IMR-90 (cell line): ENCODE results near the gene FTL. TPM values are rescaled to one million over a fixed set of nuclear protein-coding genes. Genes with fewer than 3 reads are reported as not detected.

Source experiments
- ATAC-seq: fragments of 200-7000 bp; cut with Tn5 transposase; 2 replicates; pipeline ENCODE4 v1.9.1; 2020; ENCODE audit warnings: low read depth, mild to moderate bottlenecking, moderate library complexity
- BruUV-seq: library from RNA; stranded (reverse); fragments of 400-500 nt; replicated peaks from 2 replicates; lab custom pipeline; 2021; lab: Mats Ljungman, UMichigan
- CTCF ChIA-PET: fragments of 300-600 bp; formaldehyde crosslinking; extraction: SDS; loops from one replicate; lab custom pipeline; 2021; ENCODE audit warnings: antibody characterized with exemption; lab: Yijun Ruan, JAX
- POLR2A ChIA-PET: fragments of 300-600 bp; sonication (Branson Sonifier 250); formaldehyde crosslinking; loops from one replicate; lab custom pipeline; 2022; ENCODE audit warnings: antibody characterized with exemption; ENCODE audit not compliant: unreplicated experiment; lab: Charles Lee
- DNase-seq: peaks from one replicate; pipeline ENCODE4 v3.0.0; 2013
- H2AFZ ChIP-seq: replicated peaks from 2 replicates; pipeline ENCODE3; 2013; ENCODE audit warnings: low read length, mild to moderate bottlenecking; ENCODE audit not compliant: poor library complexity
- H2AK5ac ChIP-seq: 2 replicates; pipeline ENCODE4 v1.6.1; 2013; ENCODE audit warnings: low read depth, low read length, inconsistent platforms
- H2AK9ac ChIP-seq: replicated peaks from 2 replicates; pipeline ENCODE3; 2013; ENCODE audit warnings: mild to moderate bottlenecking, low read depth, low read length, moderate library complexity; ENCODE audit not compliant: poor library complexity
- H2BK120ac ChIP-seq: 2 replicates; pipeline ENCODE4 v1.6.1; 2013; ENCODE audit warnings: low read depth, low read length, inconsistent platforms
- H2BK15ac ChIP-seq: 3 replicates; pipeline ENCODE4 v1.6.1; 2013; ENCODE audit warnings: low read depth, low read length, inconsistent platforms
- H2BK20ac ChIP-seq: 2 replicates; pipeline ENCODE4 v1.6.1; 2013; ENCODE audit warnings: low read depth, mild to moderate bottlenecking, inconsistent platforms, low read length, moderate library complexity
- H2BK5ac ChIP-seq: 2 replicates; pipeline ENCODE4 v1.6.1; 2013; ENCODE audit warnings: mild to moderate bottlenecking, low read depth, low read length, inconsistent platforms; ENCODE audit not compliant: poor library complexity, severe bottlenecking
- H3K14ac ChIP-seq: replicated peaks from 2 replicates; pipeline ENCODE4 v1.6.1; 2013; ENCODE audit warnings: low read depth, low read length, inconsistent platforms
- H3K18ac ChIP-seq: 2 replicates; pipeline ENCODE4 v1.6.1; 2013; ENCODE audit warnings: low read depth, low read length, control low read depth
- H3K23ac ChIP-seq: 2 replicates; pipeline ENCODE4 v1.6.1; 2013; ENCODE audit warnings: low read depth, low read length, inconsistent platforms
- H3K27ac ChIP-seq: 2 replicates; pipeline ENCODE4 v1.5.1; 2013; ENCODE audit warnings: mild to moderate bottlenecking, control low read depth, low read length; ENCODE audit not compliant: insufficient read depth
- H3K27me3 ChIP-seq: 2 replicates; pipeline ENCODE4 v1.6.1; 2013; ENCODE audit warnings: low read length; ENCODE audit not compliant: control insufficient read depth, insufficient read depth
- H3K36me3 ChIP-seq: 2 replicates; pipeline ENCODE4 v1.6.1; 2013; ENCODE audit warnings: low read length, mixed read lengths; ENCODE audit not compliant: control insufficient read depth, insufficient read depth
- H3K4ac ChIP-seq: 2 replicates; pipeline ENCODE4 v1.6.1; 2013; ENCODE audit warnings: low read depth, low read length, inconsistent platforms
- H3K4me1 ChIP-seq: 2 replicates; pipeline ENCODE4 v1.6.1; 2013; ENCODE audit warnings: low read length, mixed read lengths; ENCODE audit not compliant: control insufficient read depth, insufficient read depth
- H3K4me2 ChIP-seq: 2 replicates; pipeline ENCODE4 v1.6.1; 2013; ENCODE audit warnings: low read depth, mild to moderate bottlenecking, control low read depth, low read length, moderate library complexity
- H3K4me3 ChIP-seq: 2 replicates; pipeline ENCODE4 v1.5.1; 2013; ENCODE audit warnings: low read depth, mild to moderate bottlenecking, control low read depth, low read length, moderate library complexity; ENCODE audit not compliant: insufficient read depth
- H3K56ac ChIP-seq: 2 replicates; pipeline ENCODE4 v1.6.1; 2013; ENCODE audit warnings: low read length, inconsistent platforms; ENCODE audit not compliant: insufficient read depth; ENCODE audit errors: extremely low read depth
- H3K79me1 ChIP-seq, 2 experiments: 2 replicates each; pipeline ENCODE4 v1.6.1; 2013; ENCODE audit warnings: low read length in 2 of 2, inconsistent platforms in 1 of 2, low read depth in 1 of 2
- H3K9ac ChIP-seq: 2 replicates; pipeline ENCODE4 v1.6.1; 2013; ENCODE audit warnings: low read depth, low read length, control low read depth
- H3K9me1 ChIP-seq: 2 replicates; pipeline ENCODE4 v1.6.1; 2013; ENCODE audit warnings: low read length, inconsistent platforms; ENCODE audit not compliant: insufficient read depth
- H3K9me3 ChIP-seq: 2 replicates; pipeline ENCODE4 v1.6.1; 2013; ENCODE audit warnings: low read length; ENCODE audit not compliant: control insufficient read depth, insufficient read depth
- H4K20me1 ChIP-seq: 2 replicates; pipeline ENCODE4 v1.6.1; 2013; ENCODE audit warnings: low read length, inconsistent platforms; ENCODE audit not compliant: insufficient read depth
- H4K5ac ChIP-seq: 2 replicates; pipeline ENCODE4 v1.6.1; 2013; ENCODE audit warnings: mild to moderate bottlenecking, low read depth, low read length, control low read depth
- H4K8ac ChIP-seq, 2 experiments: 2 replicates each; pipeline ENCODE4 v1.6.1; 2013; ENCODE audit warnings: low read depth in 2 of 2, low read length in 2 of 2, control low read depth in 1 of 2, inconsistent platforms in 1 of 2
- H4K91ac ChIP-seq: 2 replicates; pipeline ENCODE4 v1.6.1; 2013; ENCODE audit warnings: low read depth, low read length, inconsistent platforms; ENCODE audit not compliant: insufficient read depth
- BHLHE40 ChIP-seq: fragments of 150-350 bp; IDR thresholded peaks from 2 replicates; pipeline ENCODE4 v1.6.1; 2016; ENCODE audit warnings: mild to moderate bottlenecking, low read depth, low read length
- CEBPB ChIP-seq: IDR thresholded peaks from 2 replicates; pipeline ENCODE4 v1.6.1; 2012; ENCODE audit warnings: low read depth, low read length, improper control_type of control experiment
- CHD1 ChIP-seq: IDR thresholded peaks from 2 replicates; pipeline ENCODE4 v1.6.1; 2012; ENCODE audit warnings: low read depth, low read length, improper control_type of control experiment
- FOS ChIP-seq: fragments of 150-350 bp; IDR thresholded peaks from 2 replicates; pipeline ENCODE4 v1.6.1; 2016; ENCODE audit warnings: low read depth, low read length
- MAFK ChIP-seq: IDR thresholded peaks from 2 replicates; pipeline ENCODE4 v1.6.1; 2012; ENCODE audit warnings: low read depth, low read length, improper control_type of control experiment
- MAZ ChIP-seq: IDR thresholded peaks from 2 replicates; pipeline ENCODE4 v1.6.1; 2012; ENCODE audit warnings: low read depth, mild to moderate bottlenecking, low read length, improper control_type of control experiment, moderate library complexity, borderline replicate concordance
- NFE2L2 ChIP-seq: fragments of 150-350 bp; IDR thresholded peaks from 2 replicates; pipeline ENCODE4 v1.6.1; 2016; ENCODE audit warnings: low read depth, mild to moderate bottlenecking, low read length
- POLR2A ChIP-seq: IDR thresholded peaks from 2 replicates; pipeline ENCODE4 v1.6.1; 2012; ENCODE audit warnings: mild to moderate bottlenecking, low read depth, low read length
- RAD21 ChIP-seq: IDR thresholded peaks from 2 replicates; pipeline ENCODE4 v1.6.1; 2012; ENCODE audit warnings: low read length, improper control_type of control experiment
- RCOR1 ChIP-seq: IDR thresholded peaks from 2 replicates; pipeline ENCODE4 v1.6.1; 2012; ENCODE audit warnings: mild to moderate bottlenecking, low read length, improper control_type of control experiment; ENCODE audit not compliant: insufficient replicate concordance
- SMC3 ChIP-seq: fragments of 150-350 bp; IDR thresholded peaks from 2 replicates; pipeline ENCODE4 v1.6.1; 2016; ENCODE audit warnings: low read depth, mild to moderate bottlenecking, antibody characterized with exemption, low read length, moderate library complexity
- WGBS, 2 experiments: methylation state at CpG; one replicate each; pipeline versions ENCODE4 v1.1.5 to v1.1.7; 2013; ENCODE audit warnings: missing lambda C conversion rate in 2 of 2; ENCODE audit not compliant: insufficient read length in 1 of 2; ENCODE audit errors: extremely low coverage in 2 of 2; 5-methylcytosine and 5-hydroxymethylcytosine counted together
- dilution Hi-C: fragments of 300-500 bp; cut with HindIII; formaldehyde crosslinking; loops from one replicate; pipeline ENCODE4 v1.14.3; 2018; ENCODE audit warnings: low sequenced_read_pairs; ENCODE audit not compliant: unreplicated experiment
- in situ Hi-C: fragments of 300-500 bp; cut with MboI; formaldehyde crosslinking; loops from 3 replicates; pipeline ENCODE4 v1.14.3; 2019; ENCODE audit warnings: low sequenced_read_pairs, inconsistent platforms, mixed read lengths
- intact Hi-C: fragments of 100-400 bp; cut with micrococcal nuclease; formaldehyde crosslinking; loops from 2 replicates; pipeline ENCODE4 v1.10.0; 2022
- polyA plus RNA-seq, 3 experiments: library from polyadenylated mRNA; depleted of rRNA; stranded (reverse); fragments of >200 nt; gene quantifications; 2 replicates each; pipeline ENCODE4 v1.2.3, GENCODE V29; 2012; ENCODE audit warnings: low replicate concordance in 1 of 3
- total RNA-seq: library from RNA; depleted of rRNA; stranded (reverse); fragments of >200 nt; gene quantifications from 2 replicates; pipeline ENCODE4 v1.2.3, GENCODE V29; 2012
- TF ChIP-seq, protein P1 (sequence below): conservative IDR thresholded peaks from 2 replicates; pipeline ENCODE4 v1.5.1; 2012; ENCODE audit warnings: mild to moderate bottlenecking, low read depth, low read length, improper control_type of control experiment
- TF ChIP-seq, protein P2 (sequence below): fragments of 150-350 bp; IDR thresholded peaks from 2 replicates; pipeline ENCODE4 v1.6.1; 2017; ENCODE audit warnings: mild to moderate bottlenecking, antibody characterized with exemption, low read length, low read depth
- TF ChIP-seq, protein P3 (sequence below): fragments of 150-350 bp; IDR thresholded peaks from 2 replicates; pipeline ENCODE4 v1.6.1; 2016; ENCODE audit warnings: low read depth, mild to moderate bottlenecking, low read length, moderate library complexity, borderline replicate concordance

Gene FTL
- total and polyA plus RNA-seq, 2 of the 4 experiments (the other 2 are of a cell fraction), result 1,057 to 2,944 TPM

DNA sequence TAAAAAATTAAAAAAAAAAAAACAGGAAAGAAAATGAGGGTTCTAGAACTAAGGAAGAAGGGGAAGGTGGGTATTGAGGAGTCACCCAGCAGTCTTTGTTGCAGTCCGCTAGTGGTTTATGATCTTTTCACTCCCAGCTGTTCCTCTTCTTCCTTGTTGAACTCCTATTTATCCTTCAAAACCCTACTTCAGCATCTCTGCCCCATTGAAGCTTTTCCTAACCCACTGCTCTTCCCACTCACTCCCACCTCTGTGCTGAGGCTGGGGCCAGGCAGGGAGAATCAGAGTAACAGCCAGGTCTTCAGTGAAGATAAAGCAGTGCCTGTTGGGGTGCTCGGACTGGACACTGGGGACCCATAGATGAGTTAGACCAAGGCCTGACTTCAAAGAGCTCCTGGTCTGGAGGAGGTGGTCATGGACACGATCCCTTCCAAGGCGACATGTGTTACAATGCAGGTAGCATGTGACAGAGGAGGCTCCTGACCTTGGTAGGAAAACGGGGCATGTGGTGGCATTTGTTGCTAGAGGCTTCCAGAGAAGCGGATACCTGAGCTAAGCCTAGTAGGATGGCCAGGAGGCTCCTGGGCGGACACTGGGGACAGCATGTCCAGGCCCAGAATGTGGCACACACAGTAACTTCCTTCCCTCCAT, 40.0 kb downstream of the FTL start:
- Histone ChIP-seq H3K23ac (no peak overlapping the region), H3K9me1 (peaks cover 2% of the 10 kb centered on the region; the same call in 1 of the 2 replicates), H3K4me3 (no peak overlapping the region)

More for the DNA sequence above, 40.0 kb downstream of the FTL start:
- no TSS peak for BruUV-seq
- Histone ChIP-seq H3K4ac (no peak overlapping the region), H3K27me3 (no peaks in the 10 kb centered on the region), H2AK9ac (no peak overlapping the region), H3K56ac (no peak overlapping the region), H3K36me3 (peaks cover 44% of the 10 kb centered on the region), H3K9me3 (no peaks in the 10 kb centered on the region), H4K5ac (no peak overlapping the region), H2BK5ac (no peak overlapping the region), H2BK15ac (no peak overlapping the region), H3K4me2 (no peak overlapping the region), H3K14ac (no peak overlapping the region), H2BK120ac (no peak overlapping the region), H3K9ac (no peak overlapping the region), H3K79me1 (peaks cover 0 to 19% of the 10 kb centered on the region in 2 experiments; a peak in 3 of 4 replicates), H3K4me1 (no peaks in the 10 kb centered on the region), H3K27ac (no peak overlapping the region), H4K20me1 (no peaks in the 10 kb centered on the region), H2AFZ (no peak overlapping the region), H3K18ac (no peak overlapping the region), H4K91ac (no peak overlapping the region), H4K8ac (no peak overlapping the region), H2BK20ac (no peak overlapping the region), H2AK5ac (no peak overlapping the region)
- dilution Hi-C loops (no loop called here), in situ Hi-C loops (no loop called here), intact Hi-C loops (no loop called here)
- no CpG with 5 or more reads among the region's 7 CpGs for WGBS, 2 experiments
- CTCF ChIA-PET, result interaction anchor here (1.9 kb wide), 1 partner anchor 12 kb away, joined by 5 read pairs; the partner anchor contains the start of genes GYS1 and RUVBL2
- no peak for DNase-seq
- POLR2A ChIA-PET, result no interaction called here
- no peak for ATAC-seq
- TF ChIP-seq NFE2L2 (no peak), MAZ (no peak), RAD21 (no peak), CHD1 (no peak), POLR2A (no peak), CEBPB (no peak), RCOR1 (no peak), MAFK (no peak), BHLHE40 (no peak), FOS (no peak), SMC3 (no peak)
- TF ChIP-seq, protein P1, sequence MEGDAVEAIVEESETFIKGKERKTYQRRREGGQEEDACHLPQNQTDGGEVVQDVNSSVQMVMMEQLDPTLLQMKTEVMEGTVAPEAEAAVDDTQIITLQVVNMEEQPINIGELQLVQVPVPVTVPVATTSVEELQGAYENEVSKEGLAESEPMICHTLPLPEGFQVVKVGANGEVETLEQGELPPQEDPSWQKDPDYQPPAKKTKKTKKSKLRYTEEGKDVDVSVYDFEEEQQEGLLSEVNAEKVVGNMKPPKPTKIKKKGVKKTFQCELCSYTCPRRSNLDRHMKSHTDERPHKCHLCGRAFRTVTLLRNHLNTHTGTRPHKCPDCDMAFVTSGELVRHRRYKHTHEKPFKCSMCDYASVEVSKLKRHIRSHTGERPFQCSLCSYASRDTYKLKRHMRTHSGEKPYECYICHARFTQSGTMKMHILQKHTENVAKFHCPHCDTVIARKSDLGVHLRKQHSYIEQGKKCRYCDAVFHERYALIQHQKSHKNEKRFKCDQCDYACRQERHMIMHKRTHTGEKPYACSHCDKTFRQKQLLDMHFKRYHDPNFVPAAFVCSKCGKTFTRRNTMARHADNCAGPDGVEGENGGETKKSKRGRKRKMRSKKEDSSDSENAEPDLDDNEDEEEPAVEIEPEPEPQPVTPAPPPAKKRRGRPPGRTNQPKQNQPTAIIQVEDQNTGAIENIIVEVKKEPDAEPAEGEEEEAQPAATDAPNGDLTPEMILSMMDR, result no peak
- TF ChIP-seq, protein P2, sequence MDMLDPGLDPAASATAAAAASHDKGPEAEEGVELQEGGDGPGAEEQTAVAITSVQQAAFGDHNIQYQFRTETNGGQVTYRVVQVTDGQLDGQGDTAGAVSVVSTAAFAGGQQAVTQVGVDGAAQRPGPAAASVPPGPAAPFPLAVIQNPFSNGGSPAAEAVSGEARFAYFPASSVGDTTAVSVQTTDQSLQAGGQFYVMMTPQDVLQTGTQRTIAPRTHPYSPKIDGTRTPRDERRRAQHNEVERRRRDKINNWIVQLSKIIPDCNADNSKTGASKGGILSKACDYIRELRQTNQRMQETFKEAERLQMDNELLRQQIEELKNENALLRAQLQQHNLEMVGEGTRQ, result no peak
- TF ChIP-seq, protein P3, sequence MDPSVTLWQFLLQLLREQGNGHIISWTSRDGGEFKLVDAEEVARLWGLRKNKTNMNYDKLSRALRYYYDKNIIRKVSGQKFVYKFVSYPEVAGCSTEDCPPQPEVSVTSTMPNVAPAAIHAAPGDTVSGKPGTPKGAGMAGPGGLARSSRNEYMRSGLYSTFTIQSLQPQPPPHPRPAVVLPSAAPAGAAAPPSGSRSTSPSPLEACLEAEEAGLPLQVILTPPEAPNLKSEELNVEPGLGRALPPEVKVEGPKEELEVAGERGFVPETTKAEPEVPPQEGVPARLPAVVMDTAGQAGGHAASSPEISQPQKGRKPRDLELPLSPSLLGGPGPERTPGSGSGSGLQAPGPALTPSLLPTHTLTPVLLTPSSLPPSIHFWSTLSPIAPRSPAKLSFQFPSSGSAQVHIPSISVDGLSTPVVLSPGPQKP, result no peak
